ENCODE measurements around the gene CTU2. TPM values are rescaled to one million over a fixed set of nuclear protein-coding genes. Genes with fewer than 3 reads are reported as not detected.
A peak's percentile ranks its signal among the peaks of the same experiment; 100 is the strongest.

Gene CTU2
- total and polyA plus RNA-seq, 2 of the 8 experiments (the other 6 are each of a cell fraction or from before 2014, with no cell fraction given): 32.7 to 42.9 TPM

- TF ChIP-seq, protein P1, sequence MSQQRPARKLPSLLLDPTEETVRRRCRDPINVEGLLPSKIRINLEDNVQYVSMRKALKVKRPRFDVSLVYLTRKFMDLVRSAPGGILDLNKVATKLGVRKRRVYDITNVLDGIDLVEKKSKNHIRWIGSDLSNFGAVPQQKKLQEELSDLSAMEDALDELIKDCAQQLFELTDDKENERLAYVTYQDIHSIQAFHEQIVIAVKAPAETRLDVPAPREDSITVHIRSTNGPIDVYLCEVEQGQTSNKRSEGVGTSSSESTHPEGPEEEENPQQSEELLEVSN (IDR thresholded peaks at IDR 0.05): peak; percentile 87
- no peak for TF ChIP-seq CTBP2 (IDR thresholded peaks at IDR 0.05; ENCODE audit: borderline replicate concordance, insufficient read depth, insufficient read length, low read length)
- no peak for TF ChIP-seq HDAC2 (IDR thresholded peaks at IDR 0.05; ENCODE audit: borderline replicate concordance in 1 of 2, low read depth in 2 of 2, low read length in 2 of 2)
- TF ChIP-seq BCL11A (IDR thresholded peaks at IDR 0.05; ENCODE audit: low read depth in 2 of 2, low read length in 2 of 2): no peak
- TF ChIP-seq CBX8 (IDR thresholded peaks at IDR 0.05; ENCODE audit: borderline replicate concordance, low read depth, low read length): no peak
- no peak for TF ChIP-seq CBX5 (IDR thresholded peaks at IDR 0.05; ENCODE audit: low read depth, low read length)
- TF ChIP-seq BACH1 (IDR thresholded peaks at IDR 0.05; ENCODE audit: low read length): no peak
- no peak for TF ChIP-seq BRCA1 (IDR thresholded peaks at IDR 0.05; ENCODE audit: low read depth, low read length)
- TF ChIP-seq KDM5A (IDR thresholded peaks at IDR 0.05; ENCODE audit: low read length): no peak
Measured at GRCh38 chr16:88737298-88738150, 31.2 kb downstream of the CTU2 start (continued).

Data from H1 (cell line).